Right lobe of liver (tissue), 6 donors: ENCODE measurements around the gene MAP4K3. TPM values are rescaled to one million over a fixed set of nuclear protein-coding genes. Genes with fewer than 3 reads are reported as not detected.

ENCODE experiments used
- ATAC-seq, 4 donors: fragments of 200-7000 bp; cut with Tn5 transposase; one replicate each; pipeline ENCODE4 v1.9.1; 2020; ENCODE audit warnings: mild to moderate bottlenecking in 4 of 4, moderate library complexity in 4 of 4
- DNase-seq, 3 donors: peaks; one replicate each; pipeline ENCODE4 v3.0.0-alpha.2; 2020
- H3K27ac ChIP-seq, 3 donors: fragments of 200-600 bp; one replicate each; pipeline ENCODE4 v1.8.0; 2022
- H3K27me3 ChIP-seq, 2 donors: fragments of 200-600 bp; one replicate each; pipeline ENCODE4 v1.8.0; 2022
- H3K36me3 ChIP-seq, 4 donors: fragments of 200-600 bp; sonication (generic) in 1 of 4; one replicate each; pipeline versions ENCODE4 v1.5.1 to v1.8.0; 2017 to 2022; ENCODE audit warnings: control low read depth in 1 of 4
- H3K4me1 ChIP-seq, 4 donors: fragments of 200-600 bp; sonication (generic) in 1 of 4; one replicate each; pipeline versions ENCODE4 v1.5.1 to v1.8.0; 2017 to 2022; ENCODE audit warnings: control low read depth in 1 of 4
- H3K4me3 ChIP-seq, 3 donors: fragments of 200-600 bp; one replicate each; pipeline ENCODE4 v1.8.0; 2022
- H3K9me3 ChIP-seq, 4 donors: fragments of 200-600 bp; sonication (generic) in 1 of 4; one replicate each; pipeline versions ENCODE4 v1.5.1 to v1.8.0; 2017 to 2022; ENCODE audit warnings: control low read depth in 1 of 4
- CTCF ChIP-seq, 4 donors: fragments of 200-600 bp in 3 of 4; fragments of 450-650 bp in 1 of 4; IDR thresholded peaks; one replicate each; pipeline versions ENCODE4 v1.5.1 to v1.8.0; 2016 to 2022; ENCODE audit warnings: antibody characterized with exemption in 4 of 4, mild to moderate bottlenecking in 2 of 4
- POLR2A ChIP-seq: fragments of 450-650 bp; IDR thresholded peaks from one replicate; pipeline ENCODE4 v1.6.1; 2017; ENCODE audit warnings: antibody characterized with exemption, mild to moderate bottlenecking
- WGBS: methylation state at CpG from one replicate; pipeline ENCODE4 v1.1.6; 2018; ENCODE audit warnings: low coverage, low lambda C conversion rate; ENCODE audit not compliant: insufficient coverage; ENCODE audit errors: missing lambda C conversion rate; 5-methylcytosine and 5-hydroxymethylcytosine counted together
- intact Hi-C, 2 donors: fragments of 100-400 bp; cut with DNase I; formaldehyde crosslinking; loops; one replicate each; pipeline versions ENCODE4 v1.11.2 to v1.14.1; 2022
- total RNA-seq, 6 experiments: library from RNA; depleted of rRNA in 2 of 6; stranded (reverse); fragments of >200 nt in 2 of 6; fragmentation: NEBNext Ultra II Directional in 3 of 6; extraction: Animal tissue kit (Norgen Biotek cat#: 25700) in 3 of 6; gene quantifications; one replicate each; pipeline versions ENCODE4 v1.1.0 to v1.2.4, GENCODE V29; 2016 to 2023
- donor health status: DM: no; HTN: yes; CAD: no.
- donor health status: DM: no; HTN: no; CAD: no.
- donor health status: DM: no; HTN: no; CAD: no.
- donor health status: DM: no; HTN: yes; CAD: no.
- donor health status: DM: no; HTN: yes; CAD: no.

The MAP4K3 gene
- total RNA-seq, 6 experiments from 2014 or later = 14.5 to 24.8 (median 17.1) TPM

- ATAC-seq (peak in 3 of 4 donors; percentile 53 to 62 (median 54)), DNase-seq (peak in 1 of 3 donors; percentile 56)
- Histone ChIP-seq H3K27ac (no peak within 1 kb of the TSS), H3K4me1 (no peaks in the 10 kb centered on the region), H3K4me3 (peak within 1 kb of the TSS in 1 of 3 donors; percentile 24), H3K27me3 (no peaks in the 10 kb centered on the region), H3K9me3 (no peaks in the 10 kb centered on the region), H3K36me3 (no peaks in the 10 kb centered on the region)
- intact Hi-C loops = no loop called here
- 61% methylated on average over 14 of the region's 58 CpGs for WGBS
- TF ChIP-seq POLR2A (no peak), CTCF (IDR thresholded peaks at IDR 0.05) (no peak)
These were observed 193.5 kb downstream of the MAP4K3 start, which contains the start of gene CDKL4 for GRCh38 chr2:39243469-39244123. Gene CDKL4, minus strand, starts transcription at chr2:39243970.

- Histone ChIP-seq H3K9me3 (no peaks in the 10 kb centered on the region), H3K4me3 (no peak overlapping the region), H3K4me1 (no peaks in the 10 kb centered on the region), H3K27me3 (no peaks in the 10 kb centered on the region), H3K27ac (no peak overlapping the region), H3K36me3 (no peaks in the 10 kb centered on the region)
- ATAC-seq = no peak
- TF ChIP-seq CTCF (IDR thresholded peaks at IDR 0.05) (no peak), POLR2A (no peak)
- WGBS = 62% methylated on average over 4 of the region's 4 CpGs
- DNase-seq = no peak
- intact Hi-C loops = no loop called here
These were observed 195.5 kb downstream of the MAP4K3 start for GRCh38 chr2:39241588-39241987.

- Histone ChIP-seq H3K27ac (no peak overlapping the region), H3K4me3 (no peak overlapping the region), H3K36me3 (no peaks in the 10 kb centered on the region), H3K4me1 (no peaks in the 10 kb centered on the region), H3K27me3 (no peaks in the 10 kb centered on the region), H3K9me3 (no peaks in the 10 kb centered on the region)
- no peak for TF ChIP-seq CTCF (IDR thresholded peaks at IDR 0.05)
- TF ChIP-seq POLR2A = no peak
- no peak for ATAC-seq
- no peak for DNase-seq
- 91% methylated on average over 6 of the region's 6 CpGs for WGBS
- intact Hi-C loops = no loop called here
These were observed 196.3 kb downstream of the MAP4K3 start for GRCh38 chr2:39240758-39241157.

- ATAC-seq (no peak), DNase-seq (no peak)
- Histone ChIP-seq H3K36me3 (no peaks in the 10 kb centered on the region), H3K27me3 (no peaks in the 10 kb centered on the region), H3K9me3 (no peaks in the 10 kb centered on the region), H3K27ac (no peak overlapping the region), H3K4me1 (no peaks in the 10 kb centered on the region), H3K4me3 (no peak overlapping the region)
- TF ChIP-seq CTCF (IDR thresholded peaks at IDR 0.05) (no peak), POLR2A (no peak)
- 100% methylated on average over 1 of the region's 1 CpG for WGBS
- intact Hi-C loops = loop anchor here in 1 of 2 donors (10.0 kb wide), 1 partner anchor 290 kb away; no protein-coding TSS in a partner anchor
These were observed 202.3 kb downstream of the MAP4K3 start for GRCh38 chr2:39234754-39235153.
